Measurements from ENCODE around the gene RNASE1. TPM values are rescaled to one million over a fixed set of nuclear protein-coding genes. Genes with fewer than 3 reads are reported as not detected.
A peak's percentile ranks its signal among the peaks of the same experiment; 100 is the strongest.

RNASE1 gene
- total and polyA plus RNA-seq, 9 of the 15 experiments (the other 6 are each of a cell fraction or from before 2014, with no cell fraction given) = 6.4 to 33.3 (median 13.9) TPM

DNA sequence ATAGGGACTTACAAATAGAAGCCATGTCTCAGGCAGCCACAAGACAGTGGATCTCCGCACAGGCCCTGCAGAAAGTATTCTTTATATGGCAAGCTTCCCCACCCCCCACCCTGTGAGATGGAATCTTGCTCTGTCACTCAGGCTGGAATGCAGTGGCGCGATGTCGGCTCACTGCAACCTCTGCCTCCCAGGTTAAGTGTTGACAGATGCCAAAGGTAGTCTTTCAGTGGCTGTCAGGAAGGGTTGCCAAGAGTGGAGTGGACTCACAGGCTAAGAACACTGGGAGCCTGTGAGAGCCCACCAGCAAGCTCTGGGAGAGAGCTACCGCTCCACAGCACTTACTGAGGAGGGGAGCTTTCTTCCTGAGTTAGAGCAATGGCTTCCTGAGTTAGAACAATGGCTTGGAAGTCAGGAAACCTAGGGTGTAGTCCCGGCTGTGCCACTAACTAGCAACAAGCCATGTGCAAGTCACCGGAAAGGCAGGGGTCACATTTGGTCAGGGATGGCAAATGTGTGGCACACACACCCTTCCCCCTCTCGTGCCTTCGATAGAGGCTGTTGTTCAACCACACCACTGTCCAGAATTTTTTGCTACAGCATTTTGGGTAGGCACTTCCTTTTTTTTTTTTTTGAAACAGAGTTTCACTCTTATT lies 2.6 kb downstream of the RNASE1 start (continued):
- TF ChIP-seq KAT7 (CRISPR knock-in tag; IDR thresholded peaks at IDR 0.05; ENCODE audit: borderline replicate concordance) (no peak), TFAM (CRISPR knock-in tag; conservative IDR thresholded peaks at IDR 0.05) (no peak), ZNF253 (CRISPR knock-in tag; conservative IDR thresholded peaks at IDR 0.05) (no peak), BRD9 (IDR thresholded peaks at IDR 0.05; ENCODE audit: low read depth, partially characterized antibody) (no peak), FOXP1 (CRISPR knock-in tag; IDR thresholded peaks at IDR 0.05) (no peak), REST (IDR thresholded peaks at IDR 0.05; ENCODE audit: borderline replicate concordance) (no peak), REST (CRISPR knock-in tag; IDR thresholded peaks at IDR 0.05; ENCODE audit: low read depth) (no peak), L3MBTL2 (IDR thresholded peaks at IDR 0.05) (0 out of 2 replicates have a peak, but pooled peaks have one; percentile 11), CSDE1 (IDR thresholded peaks at IDR 0.05) (no peak), PRDM10 (IDR thresholded peaks at IDR 0.05; ENCODE audit: partially characterized antibody) (no peak), HNRNPK (IDR thresholded peaks at IDR 0.05; ENCODE audit: low read depth, low read length, poor library complexity, severe bottlenecking) (no peak)
- TF ChIP-seq, protein P1, sequence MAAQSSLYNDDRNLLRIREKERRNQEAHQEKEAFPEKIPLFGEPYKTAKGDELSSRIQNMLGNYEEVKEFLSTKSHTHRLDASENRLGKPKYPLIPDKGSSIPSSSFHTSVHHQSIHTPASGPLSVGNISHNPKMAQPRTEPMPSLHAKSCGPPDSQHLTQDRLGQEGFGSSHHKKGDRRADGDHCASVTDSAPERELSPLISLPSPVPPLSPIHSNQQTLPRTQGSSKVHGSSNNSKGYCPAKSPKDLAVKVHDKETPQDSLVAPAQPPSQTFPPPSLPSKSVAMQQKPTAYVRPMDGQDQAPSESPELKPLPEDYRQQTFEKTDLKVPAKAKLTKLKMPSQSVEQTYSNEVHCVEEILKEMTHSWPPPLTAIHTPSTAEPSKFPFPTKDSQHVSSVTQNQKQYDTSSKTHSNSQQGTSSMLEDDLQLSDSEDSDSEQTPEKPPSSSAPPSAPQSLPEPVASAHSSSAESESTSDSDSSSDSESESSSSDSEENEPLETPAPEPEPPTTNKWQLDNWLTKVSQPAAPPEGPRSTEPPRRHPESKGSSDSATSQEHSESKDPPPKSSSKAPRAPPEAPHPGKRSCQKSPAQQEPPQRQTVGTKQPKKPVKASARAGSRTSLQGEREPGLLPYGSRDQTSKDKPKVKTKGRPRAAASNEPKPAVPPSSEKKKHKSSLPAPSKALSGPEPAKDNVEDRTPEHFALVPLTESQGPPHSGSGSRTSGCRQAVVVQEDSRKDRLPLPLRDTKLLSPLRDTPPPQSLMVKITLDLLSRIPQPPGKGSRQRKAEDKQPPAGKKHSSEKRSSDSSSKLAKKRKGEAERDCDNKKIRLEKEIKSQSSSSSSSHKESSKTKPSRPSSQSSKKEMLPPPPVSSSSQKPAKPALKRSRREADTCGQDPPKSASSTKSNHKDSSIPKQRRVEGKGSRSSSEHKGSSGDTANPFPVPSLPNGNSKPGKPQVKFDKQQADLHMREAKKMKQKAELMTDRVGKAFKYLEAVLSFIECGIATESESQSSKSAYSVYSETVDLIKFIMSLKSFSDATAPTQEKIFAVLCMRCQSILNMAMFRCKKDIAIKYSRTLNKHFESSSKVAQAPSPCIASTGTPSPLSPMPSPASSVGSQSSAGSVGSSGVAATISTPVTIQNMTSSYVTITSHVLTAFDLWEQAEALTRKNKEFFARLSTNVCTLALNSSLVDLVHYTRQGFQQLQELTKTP (IDR thresholded peaks at IDR 0.05; ENCODE audit: low read depth in 1 of 2, partially characterized antibody in 2 of 2) = no peak

Data from K562 (cell line).